PC-3 (cell line): Measurements from ENCODE around the gene TARP.
"Not testable (repeated sequence)": the region's sequence is repeated elsewhere in the genome, so short reads cannot be mapped to it uniquely, and the experiment has no call there.

Source experiments
- EZH2 ChIP-seq: fragments of 300-600 bp; sonication (generic); IDR thresholded peaks from one replicate; pipeline ENCODE4 v1.6.1; 2017; ENCODE audit warnings: antibody characterized with exemption, mild to moderate bottlenecking, low read length; ENCODE audit not compliant: unreplicated experiment
- TF ChIP-seq, protein P1 (sequence below): fragments of 300-600 bp; sonication (generic); conservative IDR thresholded peaks from 2 replicates; pipeline ENCODE4 v1.5.1; 2017; ENCODE audit warnings: antibody characterized with exemption, low read depth, mild to moderate bottlenecking, low read length

GRCh38 chr7:38249849-38250248 is 23.6 kb downstream of the TARP start:
- TF ChIP-seq, protein P1, sequence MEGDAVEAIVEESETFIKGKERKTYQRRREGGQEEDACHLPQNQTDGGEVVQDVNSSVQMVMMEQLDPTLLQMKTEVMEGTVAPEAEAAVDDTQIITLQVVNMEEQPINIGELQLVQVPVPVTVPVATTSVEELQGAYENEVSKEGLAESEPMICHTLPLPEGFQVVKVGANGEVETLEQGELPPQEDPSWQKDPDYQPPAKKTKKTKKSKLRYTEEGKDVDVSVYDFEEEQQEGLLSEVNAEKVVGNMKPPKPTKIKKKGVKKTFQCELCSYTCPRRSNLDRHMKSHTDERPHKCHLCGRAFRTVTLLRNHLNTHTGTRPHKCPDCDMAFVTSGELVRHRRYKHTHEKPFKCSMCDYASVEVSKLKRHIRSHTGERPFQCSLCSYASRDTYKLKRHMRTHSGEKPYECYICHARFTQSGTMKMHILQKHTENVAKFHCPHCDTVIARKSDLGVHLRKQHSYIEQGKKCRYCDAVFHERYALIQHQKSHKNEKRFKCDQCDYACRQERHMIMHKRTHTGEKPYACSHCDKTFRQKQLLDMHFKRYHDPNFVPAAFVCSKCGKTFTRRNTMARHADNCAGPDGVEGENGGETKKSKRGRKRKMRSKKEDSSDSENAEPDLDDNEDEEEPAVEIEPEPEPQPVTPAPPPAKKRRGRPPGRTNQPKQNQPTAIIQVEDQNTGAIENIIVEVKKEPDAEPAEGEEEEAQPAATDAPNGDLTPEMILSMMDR = not testable (repeated sequence)
- not testable (repeated sequence) for TF ChIP-seq EZH2
